ENCODE results near the gene LAG3.
A peak's percentile ranks its signal among the peaks of the same experiment; 100 is the strongest.

Gene LAG3

GRCh38 chr12:6790496-6791150 lies 18.3 kb downstream of the LAG3 start:
- DNase-seq (ENCODE audit: low spot score), result no peak

- no peak for DNase-seq (ENCODE audit: low spot score)
These were observed 19.7 kb downstream of the LAG3 start for GRCh38 chr12:6791931-6792520.

GRCh38 chr12:6792522-6793201 lies 20.3 kb downstream of the LAG3 start:
- peak; percentile 69 for DNase-seq (ENCODE audit: low spot score)

- DNase-seq (ENCODE audit: low spot score), result no peak
These were observed 22.8 kb downstream of the LAG3 start for GRCh38 chr12:6795088-6795487.

GRCh38 chr12:6796576-6796975 lies 24.3 kb downstream of the LAG3 start:
- DNase-seq (ENCODE audit: low spot score), result no peak

- DNase-seq (ENCODE audit: low spot score), result no peak
These were observed 26.8 kb downstream of the LAG3 start for GRCh38 chr12:6799147-6799546.

- no peak for DNase-seq (ENCODE audit: low spot score)
These were observed 34.9 kb downstream of the LAG3 start for GRCh38 chr12:6807170-6807569.

- no peak for DNase-seq (ENCODE audit: low spot score)
These were observed 36.7 kb downstream of the LAG3 start for GRCh38 chr12:6809056-6809455.

GRCh38 chr12:6810758-6811157 lies 38.4 kb downstream of the LAG3 start:
- no peak for DNase-seq (ENCODE audit: low spot score)

GRCh38 chr12:6813363-6813762 lies 41.0 kb downstream of the LAG3 start:
- no peak for DNase-seq (ENCODE audit: low spot score)

GRCh38 chr12:6816598-6816997 lies 44.3 kb downstream of the LAG3 start:
- DNase-seq (ENCODE audit: low spot score), result no peak

- DNase-seq (ENCODE audit: low spot score), result no peak
These were observed 44.8 kb downstream of the LAG3 start for GRCh38 chr12:6817098-6817497.

GRCh38 chr12:6817662-6818157 lies 45.4 kb downstream of the LAG3 start:
- DNase-seq (ENCODE audit: low spot score), result no peak

GRCh38 chr12:6818222-6818621 lies 45.9 kb downstream of the LAG3 start:
- DNase-seq (ENCODE audit: low spot score), result no peak

GRCh38 chr12:6818645-6819044 lies 46.3 kb downstream of the LAG3 start:
- DNase-seq (ENCODE audit: low spot score), result no peak

- no peak for DNase-seq (ENCODE audit: low spot score)
These were observed 47.0 kb downstream of the LAG3 start for GRCh38 chr12:6819106-6820030.

- DNase-seq (ENCODE audit: low spot score), result no peak
These were observed 47.8 kb downstream of the LAG3 start for GRCh38 chr12:6820166-6820565.

- DNase-seq (ENCODE audit: low spot score), result no peak
These were observed 49.5 kb downstream of the LAG3 start, which contains the start of gene GPR162 for GRCh38 chr12:6821591-6822425. TSS of gene GPR162 (plus strand) at chr12:6821821. CDS start at chr12:6823899, 2,078 bp downstream.

- no peak for DNase-seq (ENCODE audit: low spot score)
These were observed 50.3 kb downstream of the LAG3 start for GRCh38 chr12:6822426-6823135.

Data from pons (tissue), 1 donor.